Stromal cell of bone marrow (primary cell): Measurements from ENCODE around the gene HCRTR1.

Source experiments
- DNase-seq: peaks from one replicate; pipeline ENCODE4 v3.0.0-alpha.2; 2012; ENCODE audit warnings: low read depth

HCRTR1 gene

GRCh38 chr1:31598980-31599379 is 18.5 kb upstream of the HCRTR1 start:
- no peak for DNase-seq

GRCh38 chr1:31600641-31601040 is 16.8 kb upstream of the HCRTR1 start:
- DNase-seq, result no peak

DNA sequence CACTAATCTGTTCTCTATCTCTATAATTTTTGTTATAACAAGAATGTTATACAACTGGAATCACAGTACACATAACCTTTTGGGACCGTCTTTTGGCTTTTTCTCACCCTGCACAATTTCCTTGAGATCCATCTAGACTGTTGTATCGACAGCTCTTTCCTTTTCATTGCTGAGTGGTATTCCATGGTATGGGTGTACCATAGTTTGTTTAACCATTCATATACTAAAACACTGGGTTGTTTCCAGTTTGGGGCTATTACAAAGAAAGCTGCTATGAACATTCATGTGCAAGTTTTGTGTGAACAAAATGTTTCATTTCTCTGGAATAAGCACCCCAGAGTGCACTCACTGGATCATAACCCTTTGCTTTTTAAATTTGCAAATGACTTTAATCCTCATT is 15.4 kb upstream of the HCRTR1 start:
- DNase-seq, result no peak

DNA sequence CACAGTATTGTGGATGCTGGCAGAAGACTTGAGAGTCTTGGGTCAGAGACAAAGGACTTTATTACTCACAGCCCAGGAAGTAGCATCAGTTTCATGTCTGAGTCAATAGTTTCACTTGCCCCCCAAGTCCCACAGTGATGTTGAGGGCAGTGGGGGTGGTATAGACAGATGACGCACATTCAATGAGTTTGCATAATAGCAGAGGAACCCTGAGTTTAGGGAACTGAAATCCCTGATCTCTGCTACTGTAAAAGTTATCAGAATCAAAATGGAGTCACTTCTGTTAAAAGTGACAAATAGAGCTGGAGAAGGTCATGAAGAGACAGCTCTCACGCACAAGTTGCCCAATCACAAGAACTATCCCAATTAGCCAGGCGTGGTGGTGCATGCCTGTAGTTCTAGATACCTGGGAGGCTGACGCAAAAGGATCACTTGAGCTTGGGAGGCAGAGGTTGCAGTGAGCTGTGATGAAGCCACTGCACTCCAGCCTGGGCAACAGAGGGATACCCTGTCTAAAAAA is 11.5 kb upstream of the HCRTR1 start:
- DNase-seq, result peak; percentile 88

GRCh38 chr1:31607360-31607759 is 10.1 kb upstream of the HCRTR1 start:
- no peak for DNase-seq

- DNase-seq, result no peak
Observed at GRCh38 chr1:31609514-31610118, 7.9 kb upstream of the HCRTR1 start.

- DNase-seq, result no peak
Observed at GRCh38 chr1:31614414-31615005, 3.0 kb upstream of the HCRTR1 start.

DNA sequence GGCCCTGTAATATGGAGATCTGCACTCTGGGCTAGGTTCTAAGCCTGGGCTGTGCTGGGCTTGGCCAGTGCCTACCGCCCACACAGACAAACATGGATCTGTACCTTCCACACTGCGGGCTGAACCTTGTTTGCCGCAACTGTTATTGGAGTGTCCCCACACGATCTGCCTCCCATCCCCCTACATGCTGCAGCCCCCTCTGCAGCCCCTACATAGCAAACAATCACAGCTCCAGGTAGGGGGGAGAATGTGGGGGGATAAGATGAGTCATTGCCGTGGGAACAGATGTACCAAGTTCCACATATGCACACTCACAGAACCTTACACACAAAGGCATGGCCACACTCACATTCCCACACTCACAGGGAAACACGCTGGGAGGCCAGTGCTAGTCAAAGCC is 2.1 kb upstream of the HCRTR1 start:
- DNase-seq, result no peak

DNA sequence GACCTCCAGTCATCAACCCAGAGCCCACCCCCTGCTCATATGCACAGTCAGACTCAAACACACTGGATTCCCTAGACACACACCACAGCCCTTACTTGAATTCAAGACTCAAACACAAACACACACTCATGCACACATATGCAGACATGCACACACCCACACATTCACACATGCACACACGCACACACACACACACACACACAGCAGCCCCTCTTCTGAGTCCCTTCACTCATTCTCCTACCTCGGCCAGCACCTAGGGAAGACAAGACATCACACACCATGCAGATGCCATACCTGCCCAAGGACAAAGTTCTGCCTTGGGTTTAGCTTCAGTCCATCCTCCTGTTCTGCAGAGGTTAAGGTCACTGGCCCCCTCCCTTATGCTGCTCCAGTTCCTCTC is 1.6 kb upstream of the HCRTR1 start:
- no peak for DNase-seq

- peak; percentile 12 for DNase-seq
Observed at GRCh38 chr1:31617916-31618746, 642 bp downstream of the HCRTR1 start.

GRCh38 chr1:31618916-31619846 is 1.7 kb downstream of the HCRTR1 start:
- no peak for DNase-seq

- DNase-seq, result no peak
Observed at GRCh38 chr1:31620631-31621497, 3.4 kb downstream of the HCRTR1 start.

GRCh38 chr1:31621498-31621820 is 4.0 kb downstream of the HCRTR1 start:
- no peak for DNase-seq

- DNase-seq, result no peak
Observed at GRCh38 chr1:31621847-31622730, 4.6 kb downstream of the HCRTR1 start.

- no peak for DNase-seq
Observed at GRCh38 chr1:31623365-31623764, 5.9 kb downstream of the HCRTR1 start.

- no peak for DNase-seq
Observed at GRCh38 chr1:31624309-31624708, 6.8 kb downstream of the HCRTR1 start.

GRCh38 chr1:31624731-31625514 is 7.4 kb downstream of the HCRTR1 start:
- no peak for DNase-seq

DNA sequence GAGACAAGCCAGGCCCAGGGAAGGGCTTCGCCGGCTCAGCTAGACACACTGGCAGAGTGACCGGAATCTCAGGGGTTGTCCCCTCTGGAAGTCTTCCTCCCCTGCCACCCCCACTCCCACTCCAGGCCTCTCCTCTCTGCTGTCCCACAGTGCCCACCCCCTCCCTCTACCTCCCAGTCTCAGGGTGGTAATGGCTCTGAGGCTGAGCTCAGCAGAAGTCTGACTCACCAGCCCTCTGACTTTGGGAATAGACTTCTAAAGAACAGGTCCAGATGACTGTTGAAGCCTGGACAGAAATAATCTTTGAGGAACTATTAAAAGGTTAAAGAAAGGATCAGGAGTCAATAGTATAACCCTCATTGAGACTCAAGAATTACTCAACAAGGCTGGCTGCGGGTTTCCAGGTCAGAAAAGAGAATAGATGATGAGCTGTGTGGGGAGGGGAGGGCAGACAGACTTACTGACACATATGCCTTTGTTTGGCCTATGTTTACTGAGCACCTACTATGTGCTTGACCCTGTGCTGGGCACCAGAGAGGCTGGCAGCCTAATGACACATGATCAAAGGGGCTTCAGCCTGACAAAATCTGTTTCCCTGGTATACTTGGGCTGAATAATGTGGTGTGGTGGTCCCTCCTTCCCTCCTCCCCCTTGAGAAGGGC is 8.2 kb downstream of the HCRTR1 start:
- DNase-seq, result peak; percentile 46
